NT2/D1 (cell line): ENCODE measurements around the gene THBS3.

Experiments used
- SUZ12 ChIP-seq: IDR thresholded peaks from 2 replicates; pipeline ENCODE4 v1.6.1; 2011; ENCODE audit not compliant: insufficient read length, insufficient read depth; ENCODE audit errors: extremely low read depth
- YY1 ChIP-seq: IDR thresholded peaks from 2 replicates; pipeline ENCODE4 v1.6.1; 2011; ENCODE audit not compliant: insufficient read length, insufficient read depth
- ZNF274 ChIP-seq: IDR thresholded peaks from 2 replicates; pipeline ENCODE4 v1.6.1; 2011; ENCODE audit warnings: mild to moderate bottlenecking, low read depth, low read length

DNA sequence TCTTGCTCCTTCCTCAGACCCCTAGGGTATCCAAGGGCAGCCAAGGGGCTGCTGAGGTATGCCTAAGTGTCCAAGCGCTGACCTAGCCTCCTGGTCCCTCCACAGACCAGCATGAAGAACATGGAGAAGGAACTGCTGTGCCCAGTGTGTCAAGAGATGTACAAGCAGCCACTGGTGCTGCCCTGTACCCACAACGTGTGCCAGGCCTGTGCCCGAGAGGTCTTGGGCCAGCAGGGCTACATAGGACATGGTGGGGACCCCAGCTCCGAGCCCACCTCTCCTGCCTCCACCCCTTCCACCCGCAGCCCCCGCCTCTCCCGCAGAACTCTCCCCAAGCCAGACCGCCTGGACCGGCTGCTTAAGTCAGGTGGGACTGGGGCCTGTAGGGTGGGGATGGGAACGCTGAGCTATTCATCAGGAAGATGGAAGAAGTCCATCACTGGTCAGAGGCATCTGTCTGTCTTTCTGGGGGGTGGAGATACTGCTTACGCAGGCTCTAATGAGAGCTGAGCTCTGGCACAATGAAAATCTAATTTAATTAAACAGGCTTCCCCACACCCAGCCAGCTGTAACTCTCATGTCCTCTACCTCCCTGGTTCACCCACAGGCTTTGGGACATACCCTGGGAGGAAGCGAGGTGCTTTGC is 32.3 kb downstream of the THBS3 start:
- TF ChIP-seq ZNF274 (no peak), SUZ12 (no peak), YY1 (no peak)
